ENCODE data around the gene DSPP.
A peak's percentile ranks its signal among the peaks of the same experiment; 100 is the strongest.

The DSPP gene

DNA sequence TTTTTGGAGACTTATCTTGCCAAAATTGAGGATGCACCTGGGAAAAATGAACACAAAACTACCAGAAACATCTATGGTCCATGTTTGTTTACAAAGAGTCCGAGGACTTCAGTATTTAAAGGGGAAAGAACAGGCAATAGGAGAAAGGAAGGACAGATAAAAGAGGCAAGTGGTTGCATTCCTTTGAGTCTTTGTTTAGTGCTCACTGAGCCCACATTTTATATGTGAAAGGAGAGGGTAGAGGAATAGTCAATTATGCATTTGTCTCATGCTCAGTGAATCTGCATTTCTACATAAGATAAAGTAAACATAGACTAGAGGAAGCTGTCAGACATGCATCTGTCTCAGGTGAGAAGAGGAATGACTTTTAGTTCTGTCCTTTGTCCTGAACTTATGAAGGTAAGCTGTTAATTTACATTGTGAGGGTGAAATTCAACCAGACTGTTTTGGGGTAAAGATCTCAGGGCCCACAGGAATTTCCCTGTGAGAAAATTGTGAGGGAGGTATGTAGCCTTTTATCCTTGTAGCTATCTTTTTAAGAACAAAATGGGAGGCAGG, 46.2 kb downstream of the DSPP start:
- Histone ChIP-seq H3K9me3 (ENCODE audit: severe bottlenecking) (no peaks in the 10 kb centered on the region), H3K4me3 (ENCODE audit: severe bottlenecking) (no peak overlapping the region), H3K27ac (ENCODE audit: poor library complexity, severe bottlenecking) (no peak overlapping the region), H3K4me1 (ENCODE audit: insufficient read depth, poor library complexity, severe bottlenecking) (peaks cover 27% of the 10 kb centered on the region), H3K36me3 (ENCODE audit: low read depth) (no peaks in the 10 kb centered on the region), H3K27me3 (ENCODE audit: insufficient read depth, poor library complexity, severe bottlenecking) (no peaks in the 10 kb centered on the region)
- no peak for TF ChIP-seq CTCF (IDR thresholded peaks at IDR 0.05; ENCODE audit: poor library complexity, severe bottlenecking)
- ATAC-seq (ENCODE audit: low read depth) (no peak), DNase-seq (ENCODE audit: low spot score) (no peak)

DNA sequence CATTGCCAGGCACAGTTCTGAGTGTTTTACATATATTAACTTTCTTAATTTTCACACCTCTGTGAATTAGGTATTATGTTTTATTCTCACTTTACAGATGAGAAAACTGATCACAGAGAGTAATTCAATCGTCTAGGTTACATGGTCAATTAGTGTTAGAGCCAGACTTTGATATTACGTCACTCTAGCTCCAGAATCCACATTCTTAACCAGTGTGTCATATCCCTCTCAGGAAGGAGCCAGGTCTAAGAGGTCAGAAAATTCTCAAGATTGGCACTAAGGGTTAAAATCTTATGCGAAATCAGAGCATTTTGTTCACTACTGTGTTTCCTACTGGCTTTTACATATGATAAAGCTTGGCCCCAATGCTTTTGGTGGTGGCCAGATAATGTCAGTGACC, 49.2 kb downstream of the DSPP start:
- peak; percentile 70 for ATAC-seq (ENCODE audit: low read depth)

DNA sequence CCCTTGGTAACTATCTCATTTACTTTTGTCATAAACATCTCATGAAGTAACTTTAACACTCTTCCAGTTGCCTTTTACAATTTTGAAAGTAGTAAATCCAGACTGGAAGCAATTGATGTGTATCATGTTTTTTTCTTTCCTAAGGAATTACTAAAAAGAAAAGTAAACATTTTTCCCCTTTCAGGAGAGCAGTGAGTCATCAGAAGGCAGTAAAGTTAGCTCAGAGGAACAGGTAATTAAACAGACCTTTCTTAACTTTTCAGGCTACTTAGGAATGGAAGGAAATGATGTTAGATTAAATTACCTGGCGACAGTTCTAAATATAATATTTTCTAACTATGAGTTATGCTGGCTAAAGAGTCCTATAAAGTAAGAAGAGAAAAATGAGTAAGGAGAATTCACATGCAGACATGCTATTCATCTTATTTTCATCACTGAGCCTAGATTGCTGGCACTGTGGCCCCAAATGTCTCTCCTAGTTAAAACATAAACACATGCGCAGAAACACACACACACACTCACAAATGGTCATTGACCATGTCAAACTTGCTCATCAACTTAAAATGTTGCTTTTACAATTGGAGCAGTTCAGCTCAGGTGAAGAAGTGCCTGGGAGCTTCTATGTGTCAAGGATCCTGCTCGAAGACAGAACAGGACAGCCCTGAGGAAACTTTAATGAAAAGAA, 51.1 kb downstream of the DSPP start:
- DNase-seq (ENCODE audit: low spot score) (no peak), ATAC-seq (ENCODE audit: low read depth) (peak; percentile 82)
- no peak for TF ChIP-seq CTCF (IDR thresholded peaks at IDR 0.05; ENCODE audit: poor library complexity, severe bottlenecking)
- peak overlapping the region; percentile 86 for H3K27ac ChIP-seq (ENCODE audit: poor library complexity, severe bottlenecking)
- no peaks in the 10 kb centered on the region for H3K36me3 ChIP-seq (ENCODE audit: low read depth)
- H3K4me1 ChIP-seq (ENCODE audit: insufficient read depth, poor library complexity, severe bottlenecking): peaks cover 35% of the 10 kb centered on the region
- no peaks in the 10 kb centered on the region for H3K27me3 ChIP-seq (ENCODE audit: insufficient read depth, poor library complexity, severe bottlenecking)
- H3K9me3 ChIP-seq (ENCODE audit: severe bottlenecking): no peaks in the 10 kb centered on the region
- H3K4me3 ChIP-seq (ENCODE audit: severe bottlenecking): no peak overlapping the region

More for the DNA sequence above, 49.2 kb downstream of the DSPP start:
- DNase-seq (ENCODE audit: low spot score): no peak
- Histone ChIP-seq H3K27me3 (ENCODE audit: insufficient read depth, poor library complexity, severe bottlenecking) (no peaks in the 10 kb centered on the region), H3K36me3 (ENCODE audit: low read depth) (no peaks in the 10 kb centered on the region), H3K9me3 (ENCODE audit: severe bottlenecking) (no peaks in the 10 kb centered on the region), H3K4me3 (ENCODE audit: severe bottlenecking) (no peak overlapping the region), H3K27ac (ENCODE audit: poor library complexity, severe bottlenecking) (peak overlapping the region; percentile 86), H3K4me1 (ENCODE audit: insufficient read depth, poor library complexity, severe bottlenecking) (peaks cover 35% of the 10 kb centered on the region)
- no peak for TF ChIP-seq CTCF (IDR thresholded peaks at IDR 0.05; ENCODE audit: poor library complexity, severe bottlenecking)

GRCh38 chr4:87662871-87663270, 54.5 kb downstream of the DSPP start:
- Histone ChIP-seq H3K4me3 (ENCODE audit: severe bottlenecking) (no peak overlapping the region), H3K27ac (ENCODE audit: poor library complexity, severe bottlenecking) (no peak overlapping the region), H3K4me1 (ENCODE audit: insufficient read depth, poor library complexity, severe bottlenecking) (peaks cover 24% of the 10 kb centered on the region), H3K27me3 (ENCODE audit: insufficient read depth, poor library complexity, severe bottlenecking) (no peaks in the 10 kb centered on the region), H3K9me3 (ENCODE audit: severe bottlenecking) (no peaks in the 10 kb centered on the region), H3K36me3 (ENCODE audit: low read depth) (no peaks in the 10 kb centered on the region)
- ATAC-seq (ENCODE audit: low read depth) (no peak), DNase-seq (ENCODE audit: low spot score) (no peak)
- no peak for TF ChIP-seq CTCF (IDR thresholded peaks at IDR 0.05; ENCODE audit: poor library complexity, severe bottlenecking)

Measured in RWPE2 (cell line).